ENCODE measurements around the gene BMPR1B.
A peak's percentile ranks its signal among the peaks of the same experiment; 100 is the strongest.

Gene BMPR1B

GRCh38 chr4:94757192-94758140, at the start of gene BMPR1B:
Gene BMPR1B (plus strand): TSS chr4:94757955. CDS start chr4:95104425, 346,470 bp downstream.
- peak within 1 kb of the TSS; percentile 55 for H3K4me3 ChIP-seq (ENCODE audit: control insufficient read depth, low read depth, low read length)
- TF ChIP-seq CTCF (IDR thresholded peaks at IDR 0.05; ENCODE audit: control insufficient read depth, insufficient read depth, low read depth, low read length, missing control alignments), result peak; percentile 29
- peak; percentile 35 for DNase-seq (ENCODE audit: low read depth)

- DNase-seq (ENCODE audit: low read depth), result no peak
- no peak overlapping the region for H3K4me3 ChIP-seq (ENCODE audit: control insufficient read depth, low read depth, low read length)
- no peak for TF ChIP-seq CTCF (IDR thresholded peaks at IDR 0.05; ENCODE audit: control insufficient read depth, insufficient read depth, low read depth, low read length, missing control alignments)
Observed at GRCh38 chr4:94711635-94712034, 46.1 kb upstream of the BMPR1B start.

DNA sequence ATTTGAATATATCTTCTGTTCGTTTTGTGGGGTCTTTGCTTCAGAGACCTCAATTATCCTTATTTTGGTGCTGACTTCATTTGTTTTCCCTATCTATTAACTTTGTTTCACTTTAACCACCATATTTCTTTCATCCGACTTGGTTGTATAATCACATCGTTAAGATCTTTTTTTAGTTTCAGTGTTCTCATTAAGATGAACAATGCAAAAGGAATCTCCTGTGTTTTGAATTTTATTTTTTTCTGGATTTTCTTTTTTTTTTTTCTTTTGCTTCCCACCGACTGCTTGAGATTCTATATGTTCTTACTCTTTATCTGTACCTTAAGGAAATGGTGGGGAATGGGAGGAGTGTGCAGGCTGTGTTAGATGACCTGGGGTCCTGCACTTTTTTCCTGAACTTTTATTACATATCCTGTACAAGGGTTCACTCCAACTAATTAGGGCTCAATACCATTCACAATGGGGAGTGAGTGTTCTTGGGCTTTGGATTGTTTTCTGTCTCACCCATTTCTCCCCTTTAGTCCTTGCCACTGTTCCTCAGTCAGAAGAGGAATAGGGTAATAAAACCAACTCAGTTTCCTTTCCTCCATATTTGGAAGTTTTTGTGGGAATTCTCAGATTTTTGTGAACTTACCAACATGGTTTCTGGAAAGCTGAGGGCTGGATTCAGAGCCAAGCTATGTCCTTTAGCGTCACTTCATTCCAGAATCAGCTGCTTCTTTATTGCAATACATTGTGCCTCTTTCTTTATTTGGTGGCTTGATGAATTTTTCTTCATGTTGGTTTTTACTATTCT, 43.2 kb upstream of the BMPR1B start:
- no peak for TF ChIP-seq CTCF (IDR thresholded peaks at IDR 0.05; ENCODE audit: control insufficient read depth, insufficient read depth, low read depth, low read length, missing control alignments)
- DNase-seq (ENCODE audit: low read depth), result peak; percentile 88
- H3K4me3 ChIP-seq (ENCODE audit: control insufficient read depth, low read depth, low read length), result no peak overlapping the region

DNA sequence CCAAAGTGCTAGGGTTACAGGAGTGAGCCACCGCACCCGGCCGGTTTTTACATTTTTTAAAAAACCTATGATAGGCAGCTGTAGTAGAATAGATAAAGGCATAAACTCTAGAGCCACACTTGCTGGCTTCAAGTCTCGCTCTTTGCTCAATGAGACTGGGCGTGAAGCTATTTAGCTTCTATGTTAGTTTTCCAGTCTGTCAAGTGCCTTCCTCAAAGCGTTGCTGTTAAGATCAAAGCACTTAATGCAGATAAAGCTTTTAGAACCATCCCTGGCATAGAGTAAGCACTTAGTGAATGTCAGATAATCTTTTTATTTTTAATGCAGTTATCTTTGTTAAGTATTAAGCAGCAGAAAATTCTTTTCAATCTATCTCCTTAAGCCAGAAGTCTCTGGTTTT, 42.0 kb upstream of the BMPR1B start:
- no peak for TF ChIP-seq CTCF (IDR thresholded peaks at IDR 0.05; ENCODE audit: control insufficient read depth, insufficient read depth, low read depth, low read length, missing control alignments)
- DNase-seq (ENCODE audit: low read depth), result no peak
- no peak overlapping the region for H3K4me3 ChIP-seq (ENCODE audit: control insufficient read depth, low read depth, low read length)

DNA sequence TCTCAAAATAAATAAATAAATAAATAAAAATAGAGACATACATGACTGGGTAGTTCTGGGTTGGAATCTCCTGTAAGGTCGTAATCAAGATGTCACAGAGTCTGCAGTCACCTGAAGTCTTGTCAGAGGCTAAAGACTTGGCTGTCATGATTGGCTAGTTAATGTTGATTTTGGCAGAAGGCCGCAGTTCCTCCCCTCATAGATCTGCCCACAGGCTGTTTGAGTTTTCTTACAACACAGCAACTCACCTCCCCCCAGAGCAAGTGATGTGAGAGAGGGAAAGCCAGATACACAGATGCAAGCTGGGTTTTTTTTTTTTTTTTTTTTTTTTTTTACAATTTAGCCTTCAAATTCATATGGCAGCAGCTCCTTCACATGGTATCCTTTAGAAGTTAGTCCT, 36.4 kb upstream of the BMPR1B start:
- no peak overlapping the region for H3K4me3 ChIP-seq (ENCODE audit: control insufficient read depth, low read depth, low read length)
- DNase-seq (ENCODE audit: low read depth), result no peak
- no peak for TF ChIP-seq CTCF (IDR thresholded peaks at IDR 0.05; ENCODE audit: control insufficient read depth, insufficient read depth, low read depth, low read length, missing control alignments)

DNA sequence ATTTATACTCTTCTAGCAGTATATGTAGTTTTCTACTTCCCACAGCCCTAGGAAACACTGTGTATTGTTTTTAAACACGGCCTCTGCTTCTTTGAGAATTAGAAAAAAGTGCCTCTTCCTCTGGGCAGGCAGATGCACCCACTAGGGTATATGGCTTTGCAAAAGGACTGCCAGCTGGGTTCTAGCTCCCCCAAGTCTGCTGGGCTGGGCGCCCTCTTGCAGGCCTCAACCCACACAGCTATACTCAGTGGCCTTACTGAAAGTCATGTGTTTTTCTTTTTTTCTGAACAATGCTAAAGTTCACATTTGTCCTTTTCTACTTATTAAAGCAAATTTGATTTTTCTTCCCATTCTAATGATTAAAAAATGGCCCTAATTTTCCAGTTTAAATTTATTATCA, 35.5 kb upstream of the BMPR1B start:
- no peak for DNase-seq (ENCODE audit: low read depth)
- TF ChIP-seq CTCF (IDR thresholded peaks at IDR 0.05; ENCODE audit: control insufficient read depth, insufficient read depth, low read depth, low read length, missing control alignments), result no peak
- no peak overlapping the region for H3K4me3 ChIP-seq (ENCODE audit: control insufficient read depth, low read depth, low read length)

Measured in AG09309 (cell line).